Fibroblast of the aortic adventitia (primary cell): ENCODE data around the gene PIP4K2A. TPM values are rescaled to one million over a fixed set of nuclear protein-coding genes. Genes with fewer than 3 reads are reported as not detected.

Experiments used
- DNase-seq: peaks from one replicate; pipeline ENCODE4 v3.0.0-alpha.2; 2010; ENCODE audit warnings: low read depth
- H3K4me3 ChIP-seq: 2 replicates; pipeline ENCODE4 v1.5.1; 2011; ENCODE audit warnings: low read depth, mild to moderate bottlenecking, control low read depth, low read length, moderate library complexity
- CTCF ChIP-seq: IDR thresholded peaks from 2 replicates; pipeline ENCODE4 v1.5.1; 2011; ENCODE audit warnings: mild to moderate bottlenecking, low read length, control low read depth, inconsistent platforms; ENCODE audit not compliant: insufficient read depth
- total RNA-seq: library from RNA; depleted of rRNA; stranded (reverse); fragments of >200 nt; gene quantifications from 2 replicates; pipeline ENCODE4 v1.2.3, GENCODE V29; 2012; ENCODE audit warnings: low replicate concordance

Gene PIP4K2A
- total RNA-seq, 1 donor: 52.2 TPM

GRCh38 chr10:22620929-22621328 is 93.4 kb downstream of the PIP4K2A start:
- TF ChIP-seq CTCF: no peak
- no peak for DNase-seq
- no peak overlapping the region for H3K4me3 ChIP-seq

GRCh38 chr10:22620140-22620857 is 94.1 kb downstream of the PIP4K2A start:
- peak; percentile 99 for DNase-seq
- no peak for TF ChIP-seq CTCF
- no peak overlapping the region for H3K4me3 ChIP-seq

GRCh38 chr10:22619101-22619500 is 95.3 kb downstream of the PIP4K2A start:
- TF ChIP-seq CTCF: no peak
- H3K4me3 ChIP-seq: no peak overlapping the region
- DNase-seq: no peak

GRCh38 chr10:22618078-22618785 is 96.1 kb downstream of the PIP4K2A start:
- no peak for TF ChIP-seq CTCF
- H3K4me3 ChIP-seq: no peak overlapping the region
- DNase-seq: peak; percentile 87

GRCh38 chr10:22617516-22617915 is 96.9 kb downstream of the PIP4K2A start:
- H3K4me3 ChIP-seq: no peak overlapping the region
- DNase-seq: no peak
- no peak for TF ChIP-seq CTCF

- no peak for TF ChIP-seq CTCF
These were observed 97.3 kb downstream of the PIP4K2A start for GRCh38 chr10:22617051-22617450.

More at GRCh38 chr10:22617051-22617450, 97.3 kb downstream of the PIP4K2A start:
- DNase-seq: no peak
- no peak overlapping the region for H3K4me3 ChIP-seq
